Measurements from ENCODE around the gene MAST1. TPM values are rescaled to one million over a fixed set of nuclear protein-coding genes. Genes with fewer than 3 reads are reported as not detected.
"Not testable (repeated sequence)": the region's sequence is repeated elsewhere in the genome, so short reads cannot be mapped to it uniquely, and the experiment has no call there.

The MAST1 gene
- polyA plus RNA-seq, 3 donors = 0.80 to 0.99 (median 0.89) TPM

DNA sequence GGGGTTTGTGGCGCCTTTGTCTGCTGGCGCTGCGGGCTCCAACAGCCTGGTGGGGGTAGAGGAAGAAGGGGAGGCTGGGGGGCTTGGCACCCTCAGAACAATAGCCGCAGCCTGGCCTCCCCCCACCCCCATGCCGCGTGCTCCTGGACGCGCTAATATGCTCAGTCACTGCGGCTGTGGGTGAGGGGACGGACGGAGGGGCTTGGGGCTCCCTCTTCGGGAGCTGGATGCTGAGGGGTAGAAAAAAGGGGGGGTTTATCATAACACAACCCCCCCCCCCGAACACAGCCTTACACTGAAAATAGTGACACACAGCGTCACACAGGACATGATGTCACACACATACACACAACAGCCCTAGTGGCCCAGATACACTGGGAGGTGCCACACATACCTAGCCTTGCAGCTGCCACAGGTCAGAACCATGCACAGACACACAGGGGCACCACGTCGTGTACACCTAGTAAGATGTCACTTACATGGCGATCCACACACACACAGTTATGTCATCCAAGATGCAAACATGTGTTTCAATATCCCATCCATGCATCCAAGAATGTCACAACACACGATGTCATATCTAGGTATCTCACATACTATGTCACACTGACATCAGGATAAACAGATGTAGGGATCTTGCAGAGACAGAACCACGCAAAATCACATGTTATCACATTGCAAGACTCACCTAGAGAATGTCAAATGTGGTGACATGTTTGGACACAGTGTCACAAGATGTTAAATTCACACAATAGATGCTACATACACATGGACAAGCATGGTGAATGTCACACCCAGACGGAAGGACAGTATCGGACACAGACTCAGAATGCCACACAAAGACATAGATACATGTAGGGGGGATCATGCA, 806 bp downstream of the MAST1 start:
- DNase-seq (ENCODE audit: low read depth in 3 of 3, low spot score in 2 of 3) = no peak

DNA sequence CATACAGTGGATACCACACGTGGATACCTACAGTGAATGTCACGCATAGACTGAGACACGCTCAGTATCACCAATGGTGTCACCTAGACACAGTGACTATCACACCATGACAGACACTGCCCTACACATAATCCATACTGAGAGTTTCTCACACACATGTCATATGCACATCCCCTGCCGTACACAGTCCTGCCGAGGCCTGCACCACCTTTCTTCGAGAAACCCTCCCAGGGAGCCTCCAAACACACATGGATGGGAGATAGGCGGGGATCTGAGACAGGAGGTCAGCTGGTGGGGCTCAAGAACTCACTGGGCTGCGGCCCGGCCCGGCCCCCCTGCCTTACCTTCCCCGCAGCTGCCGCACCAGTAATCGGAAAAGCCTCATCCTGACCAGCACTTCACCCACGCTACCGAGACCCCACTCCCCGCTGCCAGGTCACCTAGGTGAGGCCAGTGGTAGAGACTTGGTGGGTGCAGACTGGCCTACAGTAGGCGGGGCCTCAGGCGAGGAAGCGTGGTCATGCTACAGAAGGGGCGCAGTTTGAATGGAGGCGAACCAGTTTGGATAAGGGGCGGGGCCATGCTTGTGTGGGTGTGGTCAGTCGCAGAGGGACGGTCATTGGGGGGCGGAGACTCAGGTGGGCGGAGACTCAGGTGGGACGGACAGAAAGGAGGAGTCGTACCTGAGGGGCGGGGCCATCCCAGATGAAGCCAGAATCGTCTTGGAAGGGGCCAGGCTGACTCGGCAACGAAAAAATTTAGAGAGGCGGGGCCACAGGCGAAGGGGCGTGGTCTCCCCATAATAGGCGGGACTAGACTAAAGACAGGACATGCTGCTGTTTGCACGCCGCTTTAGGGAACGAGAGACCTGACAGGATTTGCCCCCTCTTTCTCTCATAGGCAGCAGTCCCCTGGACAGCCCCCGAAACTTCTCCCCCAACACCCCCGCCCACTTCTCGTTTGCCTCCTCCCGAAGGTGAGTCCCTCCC, 2.1 kb downstream of the MAST1 start:
- no peak for DNase-seq (ENCODE audit: low read depth in 3 of 3, low spot score in 2 of 3)

DNA sequence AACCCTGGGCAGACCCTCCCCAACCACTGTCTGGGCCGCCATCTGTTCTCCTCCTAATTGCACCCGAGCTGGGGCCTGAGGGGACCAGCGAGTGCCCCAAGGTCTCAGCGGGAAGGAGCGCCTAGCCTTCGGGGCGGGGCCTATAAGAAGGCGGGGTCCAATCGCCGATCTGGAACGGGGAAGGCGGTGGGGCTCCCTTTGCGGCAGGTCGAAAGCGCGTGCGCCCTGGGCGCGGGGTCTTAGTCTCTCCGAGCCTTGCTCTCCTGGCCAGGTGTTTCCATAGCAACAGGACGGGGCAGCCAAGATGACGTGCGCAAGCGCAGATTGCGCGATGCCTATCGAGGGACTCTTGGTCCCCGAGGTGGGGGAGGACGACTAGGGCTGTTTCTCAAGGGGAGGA, 2.8 kb downstream of the MAST1 start:
- DNase-seq (ENCODE audit: low read depth in 3 of 3, low spot score in 2 of 3) = no peak

DNA sequence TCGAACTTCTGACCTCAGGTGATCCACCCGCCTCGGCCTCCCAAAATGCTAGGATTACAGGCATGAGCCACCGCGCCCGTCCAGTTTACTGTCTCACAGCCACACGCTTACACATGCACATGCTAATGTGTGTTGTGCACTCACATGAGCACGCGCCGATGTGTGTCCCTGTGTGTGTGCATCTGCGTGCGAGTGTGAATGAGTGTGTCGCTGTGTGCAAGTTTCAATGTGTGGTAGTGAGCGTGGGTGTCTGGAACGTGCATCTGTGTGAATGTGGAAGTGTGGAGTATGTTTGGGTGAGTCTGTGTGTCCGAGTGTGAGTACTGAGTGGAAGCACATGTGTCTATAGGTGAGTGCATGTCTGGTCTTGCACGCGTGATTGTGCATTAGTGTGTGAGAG, 4.2 kb downstream of the MAST1 start:
- DNase-seq (ENCODE audit: low read depth in 3 of 3, low spot score in 2 of 3) = no peak

GRCh38 chr19:12843328-12843727, 5.0 kb downstream of the MAST1 start:
- no peak for DNase-seq (ENCODE audit: low read depth in 3 of 3, low spot score in 2 of 3)

DNA sequence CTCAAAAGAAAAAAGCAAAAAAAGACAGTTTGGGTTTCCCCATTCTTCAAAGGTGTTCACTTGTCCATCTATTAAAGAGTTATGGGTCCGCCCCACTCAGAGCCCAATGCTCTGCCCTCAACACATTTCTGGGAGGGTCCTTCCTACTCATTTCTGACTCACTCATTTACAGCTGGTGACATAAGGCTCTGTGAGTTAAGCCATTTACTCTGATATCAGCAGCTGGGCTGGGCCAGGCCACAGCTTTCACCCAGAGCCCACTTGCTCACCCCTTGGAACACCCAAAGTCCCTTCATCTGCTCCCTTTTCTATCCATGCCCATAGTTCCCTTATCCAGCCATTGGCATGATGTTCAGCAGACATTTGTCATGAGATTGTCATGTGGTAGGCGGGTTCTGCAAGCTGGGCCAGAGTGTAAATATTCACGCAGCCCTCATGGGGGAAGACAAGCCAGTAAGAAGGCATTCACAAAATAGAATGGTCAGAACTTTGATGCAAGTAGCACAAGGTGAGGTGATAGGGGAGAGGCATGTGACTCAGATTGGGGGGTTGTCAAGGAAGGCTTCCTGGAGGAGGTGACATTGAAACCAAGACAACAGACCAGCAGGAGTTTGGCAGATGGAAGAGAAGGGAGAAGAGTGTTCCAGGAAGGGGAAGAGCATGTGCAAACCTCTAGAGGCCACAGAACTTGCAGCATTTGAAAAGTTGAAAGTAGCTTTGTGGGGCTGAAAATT, 5.9 kb downstream of the MAST1 start:
- no peak for DNase-seq (ENCODE audit: low read depth in 3 of 3, low spot score in 2 of 3)

DNA sequence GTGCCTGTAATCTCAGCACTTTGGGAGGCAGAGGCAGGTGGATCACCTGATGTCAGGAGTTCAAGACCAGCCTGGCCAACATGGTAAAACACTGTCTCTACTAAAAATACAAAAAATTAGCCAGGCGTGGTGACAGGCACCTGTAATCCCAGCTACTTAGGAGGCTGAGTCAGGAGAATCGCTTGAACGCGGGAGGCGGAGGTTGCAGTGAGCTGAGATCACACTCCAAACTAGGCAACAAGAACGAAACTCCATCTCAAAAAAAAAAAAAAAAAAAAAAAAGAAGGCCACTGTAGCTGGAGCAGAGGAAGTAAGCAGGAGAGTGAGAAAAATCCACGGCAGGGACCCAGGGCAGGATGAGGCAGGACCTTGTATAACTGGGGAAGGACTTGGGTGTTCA, 8.3 kb downstream of the MAST1 start:
- not testable (repeated sequence) for DNase-seq (ENCODE audit: low read depth in 3 of 3, low spot score in 2 of 3)

DNA sequence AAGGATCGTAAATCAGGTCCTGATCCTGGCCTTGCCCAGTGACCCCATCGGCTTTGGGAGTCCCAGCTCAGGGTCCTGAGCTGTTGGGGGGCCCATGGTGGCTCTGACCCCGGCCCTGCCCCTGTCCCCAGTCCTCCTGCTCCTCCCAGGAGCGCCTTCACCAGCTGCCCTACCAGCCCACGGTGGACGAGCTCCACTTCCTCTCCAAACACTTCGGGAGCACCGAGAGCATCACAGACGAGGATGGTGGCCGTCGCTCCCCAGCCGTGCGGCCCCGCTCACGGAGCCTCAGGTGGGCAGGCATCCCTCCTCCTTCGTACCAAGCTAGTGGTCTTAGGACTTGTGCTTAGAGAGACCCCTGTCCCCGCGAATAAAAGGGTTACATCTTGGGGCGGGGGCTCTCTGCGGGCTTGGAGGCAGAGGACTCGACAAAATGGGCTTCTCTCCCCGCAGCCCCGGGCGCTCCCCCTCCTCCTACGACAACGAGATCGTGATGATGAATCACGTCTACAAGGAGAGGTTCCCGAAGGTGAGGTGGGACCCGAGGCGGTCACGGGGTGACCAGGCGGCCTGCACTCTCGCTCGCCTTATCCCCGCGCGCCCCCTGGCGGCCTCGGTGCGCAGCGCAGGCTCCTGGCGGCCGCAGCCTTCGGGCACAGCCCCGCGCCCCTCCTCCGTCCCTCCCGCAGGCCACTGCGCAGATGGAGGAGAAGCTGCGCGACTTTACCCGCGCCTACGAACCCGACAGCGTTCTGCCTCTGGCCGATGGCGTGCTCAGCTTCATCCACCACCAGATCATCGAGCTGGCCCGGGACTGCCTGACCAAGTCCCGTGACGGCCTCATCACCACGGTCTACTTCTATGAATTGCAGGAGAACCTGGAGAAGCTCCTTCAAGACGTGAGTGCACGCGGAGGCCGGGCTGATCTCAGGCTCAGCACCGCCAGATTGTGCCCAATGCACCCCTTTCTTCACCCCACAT, 9.1 kb downstream of the MAST1 start:
- no peak for DNase-seq (ENCODE audit: low read depth in 3 of 3, low spot score in 2 of 3)

DNA sequence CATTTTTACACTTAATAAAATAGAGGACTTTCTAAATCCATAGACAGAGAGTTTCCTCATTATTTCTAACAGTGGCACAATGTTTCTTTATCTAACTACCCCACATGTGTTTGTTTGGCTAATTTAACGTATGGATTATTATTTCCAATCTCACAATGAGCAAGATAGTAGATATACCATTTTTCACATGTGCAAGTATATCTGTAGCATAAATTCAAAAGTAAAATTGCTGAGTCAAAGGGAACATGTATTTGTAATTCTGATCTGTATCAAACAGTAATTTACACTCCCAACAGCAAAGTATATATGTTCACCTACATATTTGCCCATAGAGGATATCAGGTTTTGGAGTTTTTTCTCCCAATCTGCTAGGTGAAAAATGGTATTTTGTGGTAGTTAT, 18.3 kb downstream of the MAST1 start:
- DNase-seq (ENCODE audit: low read depth in 3 of 3, low spot score in 2 of 3) = no peak

DNA sequence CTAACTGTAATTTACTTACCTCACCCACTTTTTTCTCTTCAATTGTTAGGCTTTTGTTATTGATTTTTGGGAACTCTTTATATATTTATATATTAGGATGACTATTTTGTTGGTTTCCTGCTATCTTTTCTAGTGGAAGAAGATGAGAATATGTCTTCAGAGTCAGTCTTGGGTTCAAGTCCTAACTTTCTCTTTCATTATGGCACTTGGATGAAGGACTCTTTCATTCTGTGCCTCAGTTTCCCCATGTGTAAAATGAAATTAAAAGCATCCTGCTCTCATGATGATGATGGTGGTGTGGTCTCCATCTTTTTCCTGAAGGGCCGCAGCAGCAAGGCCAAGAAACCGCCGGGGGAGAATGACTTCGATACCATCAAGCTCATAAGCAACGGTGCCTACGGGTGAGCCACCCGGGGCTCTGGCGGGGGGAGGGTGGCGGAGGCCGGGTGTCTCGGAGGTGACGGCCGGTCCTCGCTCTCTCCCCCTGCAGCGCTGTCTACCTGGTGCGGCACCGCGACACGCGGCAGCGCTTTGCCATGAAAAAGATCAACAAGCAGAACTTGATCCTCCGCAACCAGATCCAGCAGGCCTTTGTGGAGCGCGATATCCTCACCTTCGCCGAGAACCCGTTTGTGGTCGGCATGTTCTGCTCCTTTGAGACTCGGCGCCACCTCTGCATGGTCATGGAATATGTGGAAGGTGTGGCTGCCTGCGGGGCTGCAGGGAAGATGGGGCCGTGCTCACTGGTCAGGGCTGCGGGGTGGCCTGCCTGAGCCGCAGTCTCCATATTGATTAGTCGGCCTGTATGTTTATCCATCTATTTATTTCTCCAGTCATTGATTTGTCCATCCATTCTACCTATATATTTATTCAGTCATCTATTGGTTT, 20.0 kb downstream of the MAST1 start:
- DNase-seq (ENCODE audit: low read depth in 3 of 3, low spot score in 2 of 3) = no peak

- no peak for DNase-seq (ENCODE audit: low read depth in 3 of 3, low spot score in 2 of 3)
Observed at GRCh38 chr19:12859546-12859945, 21.2 kb downstream of the MAST1 start.

DNA sequence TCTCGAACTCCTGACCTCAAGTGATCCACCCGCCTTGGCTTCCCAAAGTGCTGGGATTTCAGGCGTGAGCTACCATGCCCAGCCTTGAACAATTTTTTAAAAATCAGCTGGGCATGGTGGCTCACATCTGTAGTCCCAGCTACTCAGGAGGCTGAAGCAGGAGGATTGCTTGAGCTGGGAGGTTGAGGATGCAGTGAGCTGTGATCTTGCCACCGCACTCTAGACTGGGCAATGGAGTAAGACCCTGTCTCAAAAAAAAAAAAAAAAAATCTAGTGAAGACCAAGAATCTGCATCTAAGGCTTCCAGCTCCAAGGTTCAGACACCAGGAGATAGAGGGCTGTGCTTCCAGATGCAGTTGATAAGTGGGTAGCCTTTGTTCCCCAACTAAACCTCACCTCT, 25.8 kb downstream of the MAST1 start:
- no peak for DNase-seq (ENCODE audit: low read depth in 3 of 3, low spot score in 2 of 3)

- DNase-seq (ENCODE audit: low read depth in 3 of 3, low spot score in 2 of 3) = no peak
Observed at GRCh38 chr19:12864721-12865715, 26.7 kb downstream of the MAST1 start.

DNA sequence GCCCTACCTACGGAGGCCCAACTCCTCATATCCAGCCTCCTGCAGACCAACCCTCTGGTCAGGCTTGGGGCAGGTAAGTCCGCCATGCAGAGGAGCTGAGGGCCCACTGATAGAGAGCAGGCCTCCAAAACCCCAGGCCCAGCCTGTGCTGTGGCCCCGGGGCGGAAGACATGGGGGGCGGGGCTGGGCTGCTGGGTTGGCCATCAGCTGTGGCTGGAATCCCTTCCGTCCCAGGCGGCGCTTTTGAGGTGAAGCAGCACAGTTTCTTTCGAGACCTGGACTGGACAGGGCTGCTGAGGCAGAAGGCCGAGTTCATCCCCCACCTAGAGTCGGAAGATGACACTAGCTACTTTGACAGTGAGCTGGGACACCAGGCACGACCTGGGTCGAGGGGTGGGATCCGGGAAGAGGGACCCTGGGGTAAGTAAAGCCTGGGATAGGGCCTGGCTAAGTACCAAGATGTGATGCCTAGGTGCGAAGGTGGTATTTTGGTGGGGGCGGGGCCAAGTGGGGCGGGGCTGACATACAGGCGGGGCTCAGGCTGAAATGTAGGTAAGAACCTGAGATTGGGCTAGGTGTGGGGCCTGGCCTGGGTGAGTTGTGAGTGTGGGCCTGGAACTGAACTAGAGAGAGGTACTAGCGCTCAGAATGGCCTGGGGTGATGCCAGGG, 27.6 kb downstream of the MAST1 start:
- no peak for DNase-seq (ENCODE audit: low read depth in 3 of 3, low spot score in 2 of 3)

DNA sequence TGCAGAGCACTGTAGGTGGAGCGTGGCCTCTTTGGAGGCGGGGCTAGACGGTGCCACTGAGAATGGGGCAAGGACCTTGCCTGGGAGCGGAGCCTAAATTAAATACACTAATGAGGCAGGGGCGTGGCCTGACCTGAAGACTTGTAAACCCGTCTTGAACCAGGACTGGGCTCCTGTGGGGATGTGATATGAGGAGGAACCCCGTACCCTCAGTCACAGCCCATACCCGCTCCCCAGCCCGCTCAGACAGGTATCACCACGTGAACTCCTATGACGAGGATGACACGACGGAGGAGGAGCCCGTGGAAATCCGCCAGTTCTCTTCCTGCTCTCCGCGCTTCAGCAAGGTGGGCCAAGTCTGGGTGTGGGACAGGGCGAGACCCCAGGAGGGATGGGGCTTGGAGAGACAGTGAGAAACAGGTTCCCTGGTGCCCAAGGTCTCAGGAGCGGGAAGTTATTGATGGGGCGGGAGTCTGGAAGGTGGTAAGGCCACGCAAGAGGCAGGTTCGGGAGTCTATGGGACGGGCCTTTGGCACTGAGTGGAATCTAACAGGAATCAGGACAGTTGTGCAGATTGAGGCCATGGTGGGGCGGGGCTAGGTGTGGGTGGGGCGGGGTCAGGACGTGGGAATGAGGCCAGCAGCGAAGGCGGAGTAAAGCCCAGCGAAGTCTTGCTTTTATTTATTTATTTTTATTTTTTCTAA, 28.3 kb downstream of the MAST1 start:
- DNase-seq (ENCODE audit: low read depth in 3 of 3, low spot score in 2 of 3) = no peak
